Ramos (cell line): ENCODE results near the gene IL21R.

Experiments used
- in situ Hi-C: fragments of 300-500 bp; cut with MboI; formaldehyde crosslinking; loops from one replicate; pipeline ENCODE4 v1.14.3; 2022; ENCODE audit warnings: low sequenced_read_pairs; ENCODE audit not compliant: unreplicated experiment

Gene IL21R

DNA sequence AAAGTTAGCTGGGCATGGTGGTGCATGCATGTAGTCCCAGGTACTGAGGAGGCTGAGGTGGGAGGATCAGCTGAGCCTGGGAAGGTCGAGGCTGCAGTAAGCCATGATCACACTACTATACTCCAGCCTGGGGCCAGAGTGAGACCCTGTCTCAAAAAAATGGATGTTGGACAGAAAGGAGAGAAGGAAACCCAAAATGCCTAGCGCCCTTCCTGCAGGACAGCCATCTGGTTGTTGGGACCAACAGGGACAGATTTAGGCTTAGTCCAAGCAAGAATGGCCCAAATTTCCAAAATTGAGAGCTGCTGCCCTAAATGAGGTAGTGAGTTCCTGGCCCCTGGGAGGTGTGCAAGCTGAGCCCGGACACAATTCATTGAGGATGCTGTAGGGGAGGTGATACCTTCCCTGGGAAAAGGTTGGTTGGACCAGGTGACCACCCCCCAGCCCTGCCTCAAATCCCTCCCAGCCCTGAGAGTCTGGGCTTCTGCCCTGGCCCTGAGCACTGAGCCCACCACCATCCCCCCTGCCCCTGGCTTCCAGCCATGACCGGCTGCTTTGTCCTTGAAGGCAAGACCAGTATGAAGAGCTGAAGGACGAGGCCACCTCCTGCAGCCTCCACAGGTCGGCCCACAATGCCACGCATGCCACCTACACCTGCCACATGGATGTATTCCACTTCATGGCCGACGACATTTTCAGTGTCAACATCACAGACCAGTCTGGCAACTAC lies 35.1 kb downstream of the IL21R start:
- in situ Hi-C loops, result no loop called here

DNA sequence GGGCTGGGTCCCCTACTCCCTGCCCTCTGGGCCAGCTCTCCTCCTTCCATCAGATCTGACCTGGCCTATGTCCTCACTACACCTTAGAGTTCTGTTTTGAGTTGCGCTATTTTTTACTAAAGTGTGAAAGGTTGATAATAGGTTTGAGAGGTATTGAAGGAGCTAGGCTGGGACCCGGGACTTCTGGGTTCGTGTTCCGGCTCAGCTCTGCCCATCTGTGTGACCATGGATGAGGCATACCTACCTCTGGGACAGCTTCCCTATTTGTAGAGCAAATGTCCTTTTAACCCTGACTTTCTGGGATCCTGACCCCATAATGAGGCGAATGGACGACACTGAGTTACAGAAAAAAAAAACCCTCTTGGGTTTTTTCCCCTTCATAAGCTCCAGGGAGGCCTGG lies 36.0 kb downstream of the IL21R start:
- in situ Hi-C loops, result no loop called here

DNA sequence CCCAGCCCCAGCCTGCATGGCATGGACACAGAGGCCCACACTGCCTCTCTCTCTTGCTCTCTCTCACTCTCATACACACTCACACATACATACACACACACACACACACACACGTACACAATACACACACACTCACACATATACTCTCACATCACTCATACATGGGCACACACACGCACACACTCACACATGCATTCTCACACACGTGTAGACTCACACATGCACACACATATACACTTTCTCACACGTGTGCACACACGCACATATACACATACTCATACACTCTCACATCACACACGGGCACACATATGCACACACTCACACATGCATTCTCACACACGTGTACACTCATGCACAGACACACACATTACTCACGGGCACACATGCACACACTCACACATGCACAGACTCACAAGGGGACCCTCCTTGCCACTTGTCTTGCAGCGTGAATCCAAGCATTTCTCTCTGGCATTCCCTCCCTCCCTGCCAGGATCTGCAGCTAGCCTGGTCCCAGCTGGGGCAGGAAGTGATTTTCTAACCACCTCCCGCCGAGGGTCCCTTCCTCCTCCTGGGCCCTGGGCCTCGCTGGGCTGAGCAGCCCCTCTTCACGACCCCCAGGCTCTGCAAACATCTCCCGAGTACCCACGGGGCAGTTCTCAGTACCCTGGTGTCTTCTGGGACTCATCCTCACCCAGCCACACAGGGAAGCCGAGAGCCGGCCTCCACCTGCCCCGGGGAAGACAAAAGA lies 37.5 kb downstream of the IL21R start:
- in situ Hi-C loops, result no loop called here

DNA sequence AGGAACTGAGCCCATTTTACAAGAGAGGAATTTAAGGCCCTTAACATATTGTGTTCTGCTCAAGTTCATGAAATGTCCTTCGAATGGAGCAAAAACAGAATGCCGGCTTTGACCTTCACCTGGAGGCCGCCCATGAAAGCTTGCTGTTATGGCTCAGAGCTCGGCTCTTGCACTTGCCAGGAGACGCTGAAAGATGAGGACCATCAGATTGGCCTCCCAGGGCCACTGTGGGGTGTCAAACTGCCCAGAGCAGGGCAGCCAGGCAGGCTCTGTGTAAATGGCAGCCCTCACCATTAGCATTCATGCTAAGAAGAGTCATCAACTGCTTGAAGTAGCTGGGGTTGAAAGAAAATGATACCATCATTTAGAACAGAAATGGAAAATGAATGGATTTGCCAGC lies 39.3 kb downstream of the IL21R start:
- in situ Hi-C loops, result no loop called here

DNA sequence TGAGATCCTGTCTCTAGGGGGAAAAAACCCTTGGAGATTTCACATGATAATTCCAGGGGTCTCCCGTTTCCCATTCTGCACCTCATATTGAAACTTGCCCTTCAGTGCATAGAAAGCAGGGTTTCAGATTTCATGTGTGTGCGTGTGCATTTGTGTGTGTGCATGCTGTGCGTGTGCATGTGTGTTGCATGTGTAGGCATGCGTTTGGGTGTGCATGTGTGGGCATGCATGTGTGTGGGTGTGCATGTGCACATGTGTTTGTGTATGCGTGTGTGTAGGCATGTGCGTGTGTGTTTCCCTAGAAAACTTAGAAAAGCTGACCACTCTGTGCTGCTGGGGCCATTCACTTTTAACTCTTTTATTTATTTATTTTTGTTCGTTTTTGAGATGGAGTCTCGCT lies 40.0 kb downstream of the IL21R start:
- in situ Hi-C loops, result no loop called here

DNA sequence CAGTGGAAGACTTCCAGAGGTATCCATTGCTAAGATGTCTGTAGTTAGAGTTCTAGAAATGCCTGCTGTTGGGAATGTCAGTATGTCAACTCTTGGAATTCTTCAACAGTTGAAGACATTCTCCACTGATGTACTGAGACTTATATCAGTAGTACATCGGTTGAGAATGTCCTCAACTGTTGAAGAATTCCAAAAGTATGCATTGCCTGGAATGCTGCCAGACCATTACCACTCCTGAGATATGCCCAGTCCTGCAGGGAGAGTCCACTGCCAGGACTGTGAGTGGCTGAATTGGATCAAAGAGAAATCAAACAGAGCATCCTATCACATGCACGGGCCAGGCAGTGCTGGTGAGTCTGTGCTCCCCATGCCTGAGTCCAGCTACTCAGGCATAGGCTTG lies 42.0 kb downstream of the IL21R start:
- in situ Hi-C loops, result no loop called here

DNA sequence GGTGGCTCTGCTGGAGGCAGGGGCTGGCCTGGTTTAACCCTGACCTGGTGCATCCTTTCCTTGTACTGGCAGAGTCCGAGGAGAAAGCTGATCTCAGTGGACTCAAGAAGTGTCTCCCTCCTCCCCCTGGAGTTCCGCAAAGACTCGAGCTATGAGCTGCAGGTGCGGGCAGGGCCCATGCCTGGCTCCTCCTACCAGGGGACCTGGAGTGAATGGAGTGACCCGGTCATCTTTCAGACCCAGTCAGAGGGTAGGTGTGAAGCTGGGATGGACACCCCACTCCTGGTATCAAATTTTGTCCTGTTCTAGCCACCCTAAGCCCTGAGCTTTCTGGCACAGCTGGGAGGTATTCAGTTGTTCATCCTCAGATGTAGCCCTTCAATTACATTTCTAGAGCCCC lies 42.5 kb downstream of the IL21R start:
- in situ Hi-C loops, result no loop called here

DNA sequence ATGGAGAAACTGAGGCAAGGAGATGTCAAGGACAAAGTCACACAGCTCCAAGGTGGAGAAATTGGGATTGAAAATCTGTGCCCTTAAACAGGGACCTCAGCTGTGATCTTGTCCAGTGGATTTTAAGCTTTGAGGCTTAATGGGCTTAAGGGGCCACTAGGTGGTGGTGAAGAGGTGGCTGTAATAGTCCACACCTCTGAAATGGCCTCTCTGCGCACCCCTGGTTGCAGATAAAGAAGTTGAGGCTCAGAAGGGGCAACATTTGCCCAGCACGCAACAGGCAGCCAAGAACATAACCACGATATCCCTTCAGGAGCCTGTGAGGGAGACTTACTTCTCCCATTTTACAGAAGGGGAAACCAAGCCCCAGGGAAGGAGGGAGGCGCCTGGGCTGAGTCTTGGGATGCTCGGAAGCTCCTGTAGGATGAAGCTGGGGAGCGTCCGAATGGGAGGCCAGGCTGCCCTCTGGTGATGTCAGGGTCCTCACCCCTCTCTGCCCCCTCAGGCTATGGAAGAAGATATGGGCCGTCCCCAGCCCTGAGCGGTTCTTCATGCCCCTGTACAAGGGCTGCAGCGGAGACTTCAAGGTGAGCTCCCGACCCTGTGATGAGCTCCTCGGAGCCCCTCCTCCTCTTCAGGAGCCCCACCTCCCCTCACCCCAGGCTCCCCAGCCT lies 43.7 kb downstream of the IL21R start:
- in situ Hi-C loops, result no loop called here

DNA sequence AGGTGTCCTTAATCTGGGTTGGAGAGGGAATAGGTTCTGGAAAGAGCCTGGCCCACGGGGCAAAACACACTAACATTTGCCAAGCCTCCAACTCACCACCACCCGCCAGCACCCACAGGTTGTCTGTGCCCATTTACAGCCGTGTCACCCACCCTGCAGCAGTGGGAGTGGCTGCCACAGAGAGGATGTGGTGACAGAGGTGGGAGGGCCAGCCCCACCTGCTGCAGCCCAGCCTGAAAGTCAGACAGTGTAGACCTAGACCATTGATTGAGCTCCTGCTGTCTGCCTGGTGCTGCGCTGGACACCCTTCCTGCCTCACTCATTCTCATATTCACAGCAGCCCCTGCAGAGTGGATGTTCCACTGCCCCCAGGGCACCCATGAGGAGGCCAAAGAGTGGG lies 44.7 kb downstream of the IL21R start:
- in situ Hi-C loops, result no loop called here

DNA sequence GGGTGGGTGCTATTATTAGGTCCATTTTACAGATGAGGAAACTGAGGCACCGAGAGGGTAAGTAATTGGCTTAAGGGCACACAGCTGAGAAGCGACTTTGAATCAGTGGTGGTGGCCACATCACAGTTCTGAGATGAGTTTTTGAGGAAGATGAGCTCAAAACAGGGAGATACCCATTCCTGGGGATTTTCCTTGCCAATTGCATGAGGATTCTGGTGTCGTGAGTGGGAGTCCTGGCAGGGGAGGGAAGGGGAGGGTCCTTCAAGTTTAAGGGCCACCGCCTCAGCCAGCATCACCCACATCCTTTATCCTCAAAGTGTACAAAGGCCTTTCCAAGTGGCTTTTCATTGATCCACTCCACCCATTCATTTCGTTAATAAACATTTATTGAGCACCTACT lies 45.3 kb downstream of the IL21R start:
- in situ Hi-C loops, result no loop called here

DNA sequence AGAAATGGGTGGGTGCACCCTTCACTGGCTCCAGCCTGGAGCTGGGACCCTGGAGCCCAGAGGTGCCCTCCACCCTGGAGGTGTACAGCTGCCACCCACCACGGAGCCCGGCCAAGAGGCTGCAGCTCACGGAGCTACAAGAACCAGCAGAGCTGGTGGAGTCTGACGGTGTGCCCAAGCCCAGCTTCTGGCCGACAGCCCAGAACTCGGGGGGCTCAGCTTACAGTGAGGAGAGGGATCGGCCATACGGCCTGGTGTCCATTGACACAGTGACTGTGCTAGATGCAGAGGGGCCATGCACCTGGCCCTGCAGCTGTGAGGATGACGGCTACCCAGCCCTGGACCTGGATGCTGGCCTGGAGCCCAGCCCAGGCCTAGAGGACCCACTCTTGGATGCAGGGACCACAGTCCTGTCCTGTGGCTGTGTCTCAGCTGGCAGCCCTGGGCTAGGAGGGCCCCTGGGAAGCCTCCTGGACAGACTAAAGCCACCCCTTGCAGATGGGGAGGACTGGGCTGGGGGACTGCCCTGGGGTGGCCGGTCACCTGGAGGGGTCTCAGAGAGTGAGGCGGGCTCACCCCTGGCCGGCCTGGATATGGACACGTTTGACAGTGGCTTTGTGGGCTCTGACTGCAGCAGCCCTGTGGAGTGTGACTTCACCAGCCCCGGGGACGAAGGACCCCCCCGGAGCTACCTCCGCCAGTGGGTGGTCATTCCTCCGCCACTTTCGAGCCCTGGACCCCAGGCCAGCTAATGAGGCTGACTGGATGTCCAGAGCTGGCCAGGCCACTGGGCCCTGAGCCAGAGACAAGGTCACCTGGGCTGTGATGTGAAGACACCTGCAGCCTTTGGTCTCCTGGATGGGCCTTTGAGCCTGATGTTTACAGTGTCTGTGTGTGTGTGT lies 46.8 kb downstream of the IL21R start:
- in situ Hi-C loops, result no loop called here

DNA sequence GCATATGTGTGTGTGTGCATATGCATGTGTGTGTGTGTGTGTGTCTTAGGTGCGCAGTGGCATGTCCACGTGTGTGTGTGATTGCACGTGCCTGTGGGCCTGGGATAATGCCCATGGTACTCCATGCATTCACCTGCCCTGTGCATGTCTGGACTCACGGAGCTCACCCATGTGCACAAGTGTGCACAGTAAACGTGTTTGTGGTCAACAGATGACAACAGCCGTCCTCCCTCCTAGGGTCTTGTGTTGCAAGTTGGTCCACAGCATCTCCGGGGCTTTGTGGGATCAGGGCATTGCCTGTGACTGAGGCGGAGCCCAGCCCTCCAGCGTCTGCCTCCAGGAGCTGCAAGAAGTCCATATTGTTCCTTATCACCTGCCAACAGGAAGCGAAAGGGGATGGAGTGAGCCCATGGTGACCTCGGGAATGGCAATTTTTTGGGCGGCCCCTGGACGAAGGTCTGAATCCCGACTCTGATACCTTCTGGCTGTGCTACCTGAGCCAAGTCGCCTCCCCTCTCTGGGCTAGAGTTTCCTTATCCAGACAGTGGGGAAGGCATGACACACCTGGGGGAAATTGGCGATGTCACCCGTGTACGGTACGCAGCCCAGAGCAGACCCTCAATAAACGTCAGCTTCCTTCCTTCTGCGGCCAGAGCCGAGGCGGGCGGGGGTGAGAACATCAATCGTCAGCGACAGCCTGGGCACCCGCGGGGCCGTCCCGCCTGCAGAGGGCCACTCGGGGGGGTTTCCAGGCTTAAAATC lies 47.6 kb downstream of the IL21R start:
- in situ Hi-C loops, result loop anchor here (25.0 kb wide), 1 partner anchor 287 kb away; no protein-coding TSS in a partner anchor

DNA sequence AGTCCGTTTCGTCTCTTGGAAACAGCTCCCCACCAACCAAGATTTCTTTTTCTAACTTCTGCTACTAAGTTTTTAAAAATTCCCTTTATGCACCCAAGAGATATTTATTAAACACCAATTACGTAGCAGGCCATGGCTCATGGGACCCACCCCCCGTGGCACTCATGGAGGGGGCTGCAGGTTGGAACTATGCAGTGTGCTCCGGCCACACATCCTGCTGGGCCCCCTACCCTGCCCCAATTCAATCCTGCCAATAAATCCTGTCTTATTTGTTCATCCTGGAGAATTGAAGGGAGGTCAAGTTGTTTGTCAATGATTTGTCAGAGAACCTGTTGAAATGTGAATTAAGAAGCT lies 48.2 kb downstream of the IL21R start:
- in situ Hi-C loops, result loop anchor here (25.0 kb wide), 1 partner anchor 288 kb away; no protein-coding TSS in a partner anchor

DNA sequence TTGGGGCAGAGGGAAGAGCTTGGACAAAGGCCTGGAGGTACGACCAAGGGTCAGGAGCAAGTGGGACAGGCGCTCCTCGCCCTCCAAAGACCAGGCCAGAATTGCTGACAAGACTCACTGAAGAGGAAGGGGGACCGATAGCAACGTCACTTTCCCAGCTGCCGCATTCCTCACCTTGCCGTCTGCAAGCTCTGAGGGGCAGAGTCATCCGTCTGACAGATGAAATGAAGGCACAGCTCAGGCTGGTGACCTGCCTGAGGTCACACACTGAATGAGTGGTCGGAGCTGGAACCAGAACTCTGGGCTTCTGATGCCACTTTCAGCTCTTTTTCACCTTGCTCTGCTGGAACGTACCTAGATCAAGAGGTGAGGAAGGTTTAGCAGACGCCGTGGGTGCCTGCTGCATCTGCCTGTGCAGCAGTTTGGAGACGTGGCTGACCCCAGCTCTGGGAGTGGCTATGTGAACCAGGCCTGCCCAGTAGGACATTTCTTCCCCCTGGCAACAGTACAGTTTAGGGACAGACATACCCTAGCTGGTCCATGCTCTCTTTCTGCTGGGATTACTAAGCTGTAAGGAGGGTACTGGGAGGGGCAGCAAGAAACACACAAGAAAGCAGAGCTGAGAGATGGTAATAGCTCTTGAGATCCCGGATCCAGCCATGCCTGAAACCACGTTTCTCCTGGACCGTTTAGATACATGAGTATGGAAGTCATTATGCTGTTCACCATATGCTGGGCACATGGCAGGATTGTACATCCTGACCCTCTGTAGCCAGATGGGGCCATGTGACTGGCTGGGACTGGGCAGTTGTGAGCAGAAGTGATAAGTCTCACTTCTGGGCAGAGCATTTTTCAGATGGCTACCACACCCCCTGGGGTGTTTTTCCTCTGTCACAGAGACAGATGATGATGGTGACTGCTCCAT lies 50.9 kb downstream of the IL21R start:
- in situ Hi-C loops, result loop anchor here (25.0 kb wide), 1 partner anchor 291 kb away; no protein-coding TSS in a partner anchor

DNA sequence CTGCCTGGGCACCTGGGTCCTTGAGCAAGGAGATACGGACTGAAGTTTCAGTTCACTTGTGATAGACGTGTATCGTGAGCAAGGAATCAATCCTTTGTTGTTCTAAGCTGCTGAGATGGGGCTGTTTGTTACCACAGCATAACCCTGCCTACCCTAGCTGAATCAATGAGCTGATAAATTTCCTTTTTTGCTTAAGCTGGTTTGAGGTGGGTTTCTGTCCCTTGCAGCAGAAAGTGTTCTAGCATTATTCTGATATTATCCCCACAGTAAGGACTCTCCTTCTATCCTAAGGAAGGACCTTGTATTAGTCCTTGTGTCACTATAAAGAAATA lies 51.5 kb downstream of the IL21R start:
- in situ Hi-C loops, result loop anchor here (25.0 kb wide), 1 partner anchor 291 kb away; no protein-coding TSS in a partner anchor

DNA sequence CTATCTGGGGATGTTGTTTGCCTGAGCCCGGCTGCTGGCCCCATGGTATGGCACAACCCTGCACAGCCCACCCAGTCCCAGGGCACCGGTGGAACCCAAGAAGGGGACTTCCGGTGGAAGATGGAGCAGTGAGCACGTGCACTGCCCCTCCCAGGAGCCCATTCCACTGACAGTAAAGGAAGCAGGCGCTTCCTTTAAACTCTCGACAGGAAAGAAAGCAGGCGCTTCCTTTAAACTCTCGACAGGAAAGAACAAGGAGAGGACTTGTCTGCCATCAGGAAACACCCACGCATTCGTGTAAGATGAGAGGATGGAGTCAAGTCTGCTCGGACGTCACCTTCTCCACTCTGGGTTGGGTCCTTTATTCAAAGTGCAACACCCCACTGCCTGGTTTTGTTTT lies 53.7 kb downstream of the IL21R start:
- in situ Hi-C loops, result loop anchor here (25.0 kb wide), 1 partner anchor 293 kb away; no protein-coding TSS in a partner anchor

DNA sequence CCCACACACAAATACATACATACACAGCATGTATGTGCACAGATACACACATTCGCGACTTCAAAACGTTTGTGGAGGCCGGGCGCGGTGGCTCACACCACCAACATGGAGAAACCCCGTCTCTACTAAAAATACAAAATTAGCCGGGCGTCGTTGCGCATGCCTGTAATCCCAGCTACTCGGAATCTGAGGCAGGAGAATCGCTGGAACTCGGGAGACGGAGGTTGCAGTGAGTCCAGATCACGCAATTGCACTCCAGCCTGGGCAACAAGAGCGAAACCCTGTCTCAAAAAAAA lies 55.6 kb downstream of the IL21R start:
- in situ Hi-C loops, result loop anchor here (25.0 kb wide), 1 partner anchor 295 kb away; no protein-coding TSS in a partner anchor

DNA sequence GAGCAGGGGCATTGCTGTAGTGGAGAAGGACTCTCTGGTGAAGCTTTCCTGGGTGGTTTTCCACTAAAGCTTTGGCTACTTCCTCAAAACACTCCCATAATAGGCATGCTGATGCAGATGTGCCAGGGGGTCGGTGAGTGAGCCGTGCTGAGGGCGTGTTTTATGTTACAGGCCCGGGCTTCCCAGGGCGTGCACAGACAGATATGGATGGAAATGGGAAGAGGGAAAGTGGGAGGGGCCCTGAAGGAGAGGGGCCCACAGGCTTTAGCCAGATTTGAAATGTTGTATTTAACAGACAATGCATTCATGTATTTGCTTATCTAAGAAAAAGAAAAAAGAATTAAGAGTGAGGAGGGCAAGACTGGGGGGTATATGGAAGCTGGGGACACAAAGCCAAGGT lies 56.3 kb downstream of the IL21R start:
- in situ Hi-C loops, result loop anchor here (25.0 kb wide), 1 partner anchor 296 kb away; no protein-coding TSS in a partner anchor
